GM19324 (cell line): ENCODE data around the gene HYOU1.
"Not testable (repeated sequence)": the region's sequence is repeated elsewhere in the genome, so short reads cannot be mapped to it uniquely, and the experiment has no call there.

Experiments used
- ATAC-seq: cut with Tn5 transposase; IDR thresholded peaks from one replicate; pipeline ENCODE4 v1.9.1; 2021; ENCODE audit warnings: mild to moderate bottlenecking, moderate library complexity; ENCODE audit not compliant: unreplicated experiment, low FRiP score

The HYOU1 gene

GRCh38 chr11:119047205-119047604, 9.8 kb downstream of the HYOU1 start:
- ATAC-seq, result no peak

GRCh38 chr11:119046489-119046888, 10.5 kb downstream of the HYOU1 start:
- no peak for ATAC-seq

- no peak for ATAC-seq
Measured at GRCh38 chr11:119044708-119045107, 12.3 kb downstream of the HYOU1 start.

GRCh38 chr11:119042927-119043326, 14.1 kb downstream of the HYOU1 start:
- ATAC-seq, result no peak

GRCh38 chr11:119041821-119042514, 15.0 kb downstream of the HYOU1 start:
- ATAC-seq, result no peak

- not testable (repeated sequence) for ATAC-seq
Measured at GRCh38 chr11:119039471-119039870, 17.5 kb downstream of the HYOU1 start.

- no peak for ATAC-seq
Measured at GRCh38 chr11:119038884-119039283, 18.1 kb downstream of the HYOU1 start.

- no peak for ATAC-seq
Measured at GRCh38 chr11:119034813-119035212, 22.2 kb downstream of the HYOU1 start.

- ATAC-seq, result not testable (repeated sequence)
Measured at GRCh38 chr11:119033421-119033820, 23.6 kb downstream of the HYOU1 start.

- no peak for ATAC-seq
Measured at GRCh38 chr11:119031912-119032280, 25.1 kb downstream of the HYOU1 start.

GRCh38 chr11:119030329-119031047, 26.5 kb downstream of the HYOU1 start, which contains the start of gene SLC37A4:
SLC37A4 (minus strand) TSS chr11:119030877.
- peak; percentile 86 for ATAC-seq

- peak; percentile 9 for ATAC-seq
Measured at GRCh38 chr11:119030029-119030328, 27.0 kb downstream of the HYOU1 start.

- no peak for ATAC-seq
Measured at GRCh38 chr11:119029340-119030028, 27.5 kb downstream of the HYOU1 start.

- ATAC-seq, result no peak
Measured at GRCh38 chr11:119029069-119029339, 28.0 kb downstream of the HYOU1 start.

- no peak for ATAC-seq
Measured at GRCh38 chr11:119028346-119029068, 28.5 kb downstream of the HYOU1 start.

- no peak for ATAC-seq
Measured at GRCh38 chr11:119027561-119028345, 29.3 kb downstream of the HYOU1 start.

- ATAC-seq, result no peak
Measured at GRCh38 chr11:119026970-119027369, 30.0 kb downstream of the HYOU1 start.

- ATAC-seq, result no peak
Measured at GRCh38 chr11:119025978-119026766, 30.8 kb downstream of the HYOU1 start.

- no peak for ATAC-seq
Measured at GRCh38 chr11:119025541-119025940, 31.5 kb downstream of the HYOU1 start.

- ATAC-seq, result no peak
Measured at GRCh38 chr11:119025099-119025473, 31.9 kb downstream of the HYOU1 start.
